Heart left ventricle (tissue), 16 donors: ENCODE results near the gene CAMK2D. TPM values are rescaled to one million over a fixed set of nuclear protein-coding genes. Genes with fewer than 3 reads are reported as not detected.

Experiments used
- ATAC-seq, 4 donors: fragments of 200-7000 bp; cut with Tn5 transposase; one replicate each; pipeline ENCODE4 v1.9.1; 2020 to 2022; ENCODE audit warnings: moderate library complexity in 4 of 4, mild to moderate bottlenecking in 3 of 4, moderate number of reproducible peaks in 1 of 4
- DNase-seq, 5 donors: peaks; one replicate each; pipeline ENCODE4 v3.0.0-alpha.2; 2020
- H3K27ac ChIP-seq, 12 donors: fragments of 200-600 bp; sonication (generic) in 4 of 12; one replicate each; pipeline versions ENCODE4 v1.5.0 to v1.8.0; 2016 to 2022; ENCODE audit warnings: mild to moderate bottlenecking in 2 of 12
- H3K27me3 ChIP-seq, 9 donors: fragments of 200-600 bp; sonication (generic) in 2 of 9; one replicate each; pipeline versions ENCODE4 v1.5.1 to v1.8.0; 2016 to 2022; ENCODE audit warnings: mild to moderate bottlenecking in 3 of 9
- H3K36me3 ChIP-seq, 9 donors: fragments of 200-600 bp; sonication (generic) in 2 of 9; one replicate each; pipeline versions ENCODE4 v1.5.0 to v1.8.0; 2018 to 2022; ENCODE audit warnings: mild to moderate bottlenecking in 2 of 9
- H3K4me1 ChIP-seq, 12 donors: fragments of 200-600 bp; sonication (generic) in 4 of 12; one replicate each; pipeline versions ENCODE4 v1.5.0 to v1.8.0; 2016 to 2022; ENCODE audit warnings: mild to moderate bottlenecking in 3 of 12
- H3K4me3 ChIP-seq, 12 donors: fragments of 200-600 bp; sonication (generic) in 4 of 12; one replicate each; pipeline versions ENCODE4 v1.5.0 to v1.8.0; 2017 to 2022; ENCODE audit warnings: mild to moderate bottlenecking in 9 of 12, moderate library complexity in 4 of 12
- H3K9me3 ChIP-seq, 12 donors: fragments of 200-600 bp; sonication (generic) in 4 of 12; one replicate each; pipeline versions ENCODE4 v1.5.0 to v1.8.0; 2016 to 2022; ENCODE audit warnings: mild to moderate bottlenecking in 1 of 12
- CTCF ChIP-seq, 12 donors: fragments of 200-600 bp; sonication (generic) in 4 of 12; IDR thresholded peaks; one replicate each; pipeline versions ENCODE4 v1.5.0 to v1.8.0; 2018 to 2022; ENCODE audit warnings: antibody characterized with exemption in 12 of 12, mild to moderate bottlenecking in 5 of 12
- POLR2A ChIP-seq, 2 donors: fragments of 450-650 bp; IDR thresholded peaks; one replicate each; pipeline ENCODE4 v1.6.1; 2017; ENCODE audit warnings: antibody characterized with exemption in 2 of 2, mild to moderate bottlenecking in 2 of 2, moderate library complexity in 2 of 2
- WGBS, 4 donors: extraction: QIAGEN DNeasy Blood & Tissue Kit in 2 of 4; methylation state at CpG; one replicate each; pipeline versions ENCODE4 v1.1.5 to v1.1.7; 2013 to 2018; 5-methylcytosine and 5-hydroxymethylcytosine counted together
- intact Hi-C, 10 donors: fragments of 100-400 bp; cut with DNase I; formaldehyde crosslinking; loops; one replicate each; pipeline versions ENCODE4 v1.11.1 to v1.14.2; 2022
- polyA plus RNA-seq, 2 donors: library from polyadenylated mRNA; stranded (reverse); fragments of 200-250 nt; gene quantifications; one replicate each; pipeline ENCODE4 v1.2.3, GENCODE V29; 2013
- total RNA-seq, 9 donors: library from RNA; depleted of rRNA in 2 of 9; stranded (reverse); fragments of >200 nt in 2 of 9; fragmentation: NEBNext Ultra II Directional in 3 of 9; extraction: Animal tissue kit (Norgen Biotek cat#: 25700) in 3 of 9; gene quantifications; one replicate each; pipeline versions ENCODE4 v1.1.0 to v1.2.4, GENCODE V29; 2016 to 2023
- donor health status: ischemic (EF 13 %, LVEDD 7.1; RV severe dilation, severe dysfunction).
- donor health status: healthy with polysubstance abuse.
- donor health status: DM: no; HTN: yes; CAD: no.
- donor health status: DM: no; HTN: no; CAD: no.
- donor health status: ischemic (EF 25% LVEDD 6.9; RV normal size, moderate dysfunction).
- donor health status: ischemic (EF 25% LVEDD 5.7; RV mildly dilated, moderate dysfunction).
- donor health status: healthy.
- donor health status: DM: yes; HTN: yes; CAD: no.
- donor health status: ischemic (EF 35%, LVEDD 5.7; RV mildly dilated, moderate dysfunction).
- donor health status: nonischemic (EF 11% LVEDD 7.7; RV severe dilation, severe dysfunction).
- donor health status: DM: yes; HTN: yes; CAD: no.
- donor health status: PGD.
- donor health status: ischemic (EF 29% LVEDD 5.4; RV normal size, mild dysfunction).
- donor health status: nonischemic (EF 23%, LVEDD 6.1; RV moderate dilation, normal function).

The CAMK2D gene
- total and polyA plus RNA-seq, 11 donors: 40.9 to 294 (median 215) TPM

- Histone ChIP-seq H3K4me1 (peaks cover 0 to 55% (median 27%) of the 10 kb centered on the region in 12 donors), H3K27ac (peak overlapping the region in 10 of 12 donors; percentile 8 to 84 (median 43)), H3K36me3 (peaks cover 0 to 32% (median 26%) of the 10 kb centered on the region in 9 donors), H3K4me3 (no peak overlapping the region), H3K9me3 (peaks cover 0 to 2% (median 0%) of the 10 kb centered on the region in 12 donors), H3K27me3 (no peaks in the 10 kb centered on the region)
- DNase-seq (no peak), ATAC-seq (peak in 3 of 4 donors; percentile 17 to 50 (median 42))
- intact Hi-C loops: loop anchor here in 2 of 10 donors (5.0 to 10.0 kb wide), 2 partner anchors 53 to 310 kb away; partner anchors contain the start of gene CAMK2D (in 1 of the 2)
- WGBS, 4 donors: 64 to 69% (median 67%) methylated on average over 1 of the region's 1 CpG
- TF ChIP-seq POLR2A (IDR thresholded peaks at IDR 0.05) (no peak), CTCF (IDR thresholded peaks at IDR 0.05) (no peak)
These were observed 309.4 kb downstream of the CAMK2D start for GRCh38 chr4:113452152-113452551.

GRCh38 chr4:113450295-113451080 is 311.1 kb downstream of the CAMK2D start:
- Histone ChIP-seq H3K36me3 (peaks cover 0 to 15% (median 9%) of the 10 kb centered on the region in 9 donors), H3K27ac (peak overlapping the region in 9 of 12 donors; percentile 3 to 84 (median 50)), H3K4me3 (no peak overlapping the region), H3K4me1 (peaks cover 0 to 65% (median 36%) of the 10 kb centered on the region in 12 donors), H3K9me3 (peaks cover 0 to 14% (median 0%) of the 10 kb centered on the region in 12 donors), H3K27me3 (no peaks in the 10 kb centered on the region)
- WGBS, 4 donors: 84 to 94% (median 88%) methylated on average over 5 of the region's 5 CpGs
- ATAC-seq (peak in 1 of 4 donors; percentile 34), DNase-seq (no peak)
- intact Hi-C loops: loop anchor here in 2 of 10 donors (5.0 to 10.0 kb wide), 2 partner anchors 54 to 312 kb away; partner anchors contain the start of gene CAMK2D (in 1 of the 2)
- TF ChIP-seq CTCF (IDR thresholded peaks at IDR 0.05) (no peak), POLR2A (IDR thresholded peaks at IDR 0.05) (no peak)

GRCh38 chr4:113449410-113449974 is 312.0 kb downstream of the CAMK2D start:
- H3K27ac ChIP-seq: peak overlapping the region in 7 of 12 donors; percentile 2 to 84 (median 71)
- ATAC-seq: no peak
- peaks cover 0 to 7% (median 3%) of the 10 kb centered on the region in 9 donors for H3K36me3 ChIP-seq
- H3K9me3 ChIP-seq: peaks cover 0 to 14% (median 0%) of the 10 kb centered on the region in 12 donors
- 64 to 87% (median 72%) methylated on average over 1 of the region's 1 CpG for WGBS, 4 donors
- TF ChIP-seq CTCF (IDR thresholded peaks at IDR 0.05) (no peak), POLR2A (IDR thresholded peaks at IDR 0.05) (no peak)
- H3K4me1 ChIP-seq: peaks cover 0 to 69% (median 45%) of the 10 kb centered on the region in 12 donors
- intact Hi-C loops: loop anchor here in 4 of 10 donors (5.0 to 10.0 kb wide), 2 partner anchors 313 to 315 kb away; partner anchors contain the start of gene CAMK2D (in 4 of the 4)
- no peaks in the 10 kb centered on the region for H3K27me3 ChIP-seq
- DNase-seq: no peak
- H3K4me3 ChIP-seq: no peak overlapping the region

GRCh38 chr4:113447769-113448168 is 313.8 kb downstream of the CAMK2D start:
- Histone ChIP-seq H3K4me1 (peaks cover 0 to 67% (median 39%) of the 10 kb centered on the region in 12 donors), H3K36me3 (no peaks in the 10 kb centered on the region), H3K27ac (peak overlapping the region in 11 of 12 donors; percentile 17 to 84 (median 71)), H3K4me3 (no peak overlapping the region), H3K27me3 (no peaks in the 10 kb centered on the region), H3K9me3 (peaks cover 0 to 14% (median 0%) of the 10 kb centered on the region in 12 donors)
- TF ChIP-seq POLR2A (IDR thresholded peaks at IDR 0.05) (no peak), CTCF (IDR thresholded peaks at IDR 0.05) (no peak)
- intact Hi-C loops: loop anchor here in 4 of 10 donors (5.0 to 10.0 kb wide), 2 partner anchors 315 to 317 kb away; partner anchors contain the start of gene CAMK2D (in 4 of the 4)
- ATAC-seq (no peak), DNase-seq (peak in 1 of 5 donors; percentile 34)
- 7 to 19% (median 9%) methylated on average over 4 of the region's 4 CpGs for whole genome bisulfite sequencing, 4 donors
